Stimulated activated CD4-positive, alpha-beta T cell treated with anti-CD3 and anti-CD28 coated beads, Interleukin-1b, Interleukin-23, amount 100 ng/mL, for 4 hours (primary cell): Measurements from ENCODE around the gene LGALS7.
"Not testable (repeated sequence)": the region's sequence is repeated elsewhere in the genome, so short reads cannot be mapped to it uniquely, and the experiment has no call there.

ENCODE experiments used
- DNase-seq, 2 donors: peaks; one replicate each; pipeline ENCODE4 v3.0.0-alpha.2; 2020; ENCODE audit warnings: low read depth in 2 of 2

LGALS7 gene

GRCh38 chr19:38774181-38774950 lies 1.0 kb upstream of the LGALS7 start:
- no peak for DNase-seq

GRCh38 chr19:38771569-38771968 lies 1.7 kb downstream of the LGALS7 start:
- not testable (repeated sequence) for DNase-seq

DNA sequence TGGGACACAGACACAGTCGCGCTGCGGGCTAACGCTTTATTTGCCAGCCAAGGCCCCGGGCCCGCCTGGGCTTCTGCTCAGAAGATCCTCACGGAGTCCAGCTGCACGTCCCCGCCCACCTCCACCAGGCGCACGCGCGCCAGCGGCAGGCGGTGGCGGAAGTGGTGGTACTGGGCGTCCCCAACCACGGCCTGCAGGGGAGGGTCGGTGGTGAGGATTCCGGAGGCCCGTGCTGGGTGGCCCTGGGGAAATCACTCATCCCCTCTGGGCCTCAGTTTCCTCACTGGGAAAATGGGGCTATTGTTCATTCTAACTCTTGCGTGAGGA lies 2.4 kb downstream of the LGALS7 start:
- DNase-seq: not testable (repeated sequence)

GRCh38 chr19:38770228-38770948 lies 2.9 kb downstream of the LGALS7 start:
- not testable (repeated sequence) for DNase-seq

DNA sequence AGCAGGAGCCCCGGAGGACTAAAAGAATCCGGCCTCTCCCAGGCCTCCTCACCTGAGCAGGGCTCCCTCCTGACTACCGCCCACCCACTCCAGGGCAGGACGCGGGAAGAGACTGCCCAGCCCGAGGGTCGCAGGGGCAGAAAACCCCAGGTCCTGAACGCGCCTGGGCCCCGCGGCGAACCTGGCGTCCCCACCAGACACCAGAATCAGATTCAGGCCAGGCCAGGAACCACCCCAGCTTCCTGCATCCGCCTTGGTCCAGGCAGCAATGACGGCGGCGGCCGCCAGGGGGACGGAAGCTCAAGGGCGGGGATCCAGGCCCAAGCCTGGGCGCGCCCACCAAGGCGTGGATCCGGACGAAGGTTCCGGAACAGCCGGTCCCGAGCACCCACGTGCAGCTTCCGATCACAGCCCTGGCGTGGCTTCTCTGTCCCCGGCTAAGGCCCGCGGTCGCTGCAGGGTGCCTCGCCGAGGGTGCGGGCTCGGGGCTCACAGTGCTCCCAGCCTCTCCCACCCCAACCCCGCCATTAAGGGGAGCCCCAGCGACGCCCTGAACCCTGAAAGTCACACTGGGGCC lies 3.6 kb downstream of the LGALS7 start:
- peak; percentile 86 to 93 for DNase-seq

- DNase-seq: no peak
Observed at GRCh38 chr19:38766276-38767047, 6.9 kb downstream of the LGALS7 start.

- no peak for DNase-seq
Observed at GRCh38 chr19:38765214-38765613, 8.1 kb downstream of the LGALS7 start.

- no peak for DNase-seq
Observed at GRCh38 chr19:38763795-38764220, 9.5 kb downstream of the LGALS7 start.

- DNase-seq: not testable (repeated sequence)
Observed at GRCh38 chr19:38761884-38762389, 11.4 kb downstream of the LGALS7 start.

- not testable (repeated sequence) for DNase-seq
Observed at GRCh38 chr19:38760805-38761517, 12.4 kb downstream of the LGALS7 start.

- no peak for DNase-seq
Observed at GRCh38 chr19:38759590-38760003, 13.7 kb downstream of the LGALS7 start.

- DNase-seq: not testable (repeated sequence)
Observed at GRCh38 chr19:38754196-38754595, 19.1 kb downstream of the LGALS7 start.

DNA sequence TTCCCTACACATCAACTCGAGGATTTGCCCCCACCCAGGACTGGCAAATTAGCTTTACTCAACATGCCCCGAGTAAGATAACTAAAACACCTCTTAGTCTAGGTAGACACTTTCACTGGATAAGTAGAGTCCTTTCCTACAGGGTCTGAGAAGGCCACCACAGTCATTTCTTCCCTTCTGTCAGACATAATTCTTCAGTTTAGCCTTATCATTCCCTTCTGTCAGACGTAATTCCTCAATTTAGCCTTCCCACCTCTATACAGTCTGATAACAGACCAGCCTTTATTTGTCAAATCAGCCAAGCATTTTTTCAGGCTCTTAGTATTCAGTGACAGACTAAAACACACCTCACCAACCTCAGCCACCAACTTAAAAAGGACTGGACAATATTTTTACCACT lies 19.5 kb downstream of the LGALS7 start:
- not testable (repeated sequence) for DNase-seq

DNA sequence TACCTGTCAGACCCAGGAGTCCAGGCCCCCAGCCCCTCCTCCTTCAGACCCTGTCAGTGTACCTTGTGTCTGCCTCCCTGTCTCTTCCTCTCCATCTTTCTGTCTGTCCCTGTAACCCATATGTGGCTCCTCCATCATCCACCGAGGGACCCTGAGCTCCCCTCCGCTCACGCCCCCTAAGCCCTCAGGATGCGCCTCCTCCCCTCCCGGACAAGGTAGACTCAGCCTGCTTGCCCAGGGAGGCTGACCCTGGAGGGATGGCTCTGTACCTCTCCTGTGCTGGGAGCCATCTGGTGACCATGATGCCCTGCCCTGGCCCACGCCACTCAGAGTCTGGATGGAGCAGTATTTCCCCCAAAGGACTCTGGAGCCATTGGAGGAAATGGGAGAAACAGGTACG lies 28.0 kb downstream of the LGALS7 start:
- no peak for DNase-seq

GRCh38 chr19:38744874-38745273 lies 28.4 kb downstream of the LGALS7 start:
- DNase-seq: no peak

- no peak for DNase-seq
Observed at GRCh38 chr19:38744298-38744681, 29.0 kb downstream of the LGALS7 start, which contains the start of gene CAPN12. TSS of gene CAPN12 (minus strand) at chr19:38744474. CDS start at chr19:38744165, 309 bp downstream.

DNA sequence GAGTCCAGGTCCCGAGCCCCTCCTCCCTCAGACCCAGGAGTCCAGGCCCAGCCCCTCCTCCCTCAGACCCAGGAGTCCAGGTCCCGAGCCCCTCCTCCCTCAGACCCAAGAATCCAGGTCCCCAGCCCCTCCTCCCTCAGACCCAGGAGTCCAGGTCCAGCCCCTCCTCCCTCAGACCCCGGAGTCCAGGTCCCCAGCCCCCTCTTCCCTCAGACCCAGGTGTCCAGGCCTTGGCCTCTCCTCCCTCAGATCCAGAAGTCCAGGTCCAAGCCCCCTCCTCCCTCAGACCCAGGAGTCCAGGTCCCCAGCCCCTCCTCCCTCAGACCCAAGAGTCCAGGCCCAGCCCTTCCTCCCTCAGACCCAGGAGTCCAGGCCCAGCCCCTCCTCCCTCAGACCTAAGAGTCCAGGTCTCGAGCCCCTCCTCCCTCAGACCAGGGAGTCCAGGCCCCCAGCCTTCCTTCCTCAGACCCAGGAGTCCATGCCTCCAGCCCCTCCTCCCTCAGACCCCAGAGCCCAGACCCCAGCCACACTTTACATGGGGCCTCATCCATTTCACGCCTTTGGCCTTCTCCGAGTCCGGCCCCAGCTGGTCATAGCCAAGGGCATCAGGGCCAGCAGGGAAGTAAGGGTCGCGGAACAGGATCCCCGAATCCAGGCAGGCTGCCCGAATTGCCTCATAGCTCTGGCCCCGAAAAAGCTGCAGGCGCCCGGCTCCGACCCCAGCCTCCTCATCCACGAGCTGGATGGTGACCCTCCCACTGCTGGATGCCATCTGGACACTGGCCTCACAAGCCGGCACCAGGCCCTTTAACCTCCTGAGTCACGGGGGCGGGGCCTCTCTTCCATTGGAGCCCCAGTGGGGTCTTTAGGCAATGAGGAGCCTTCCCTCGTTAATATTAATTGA lies 29.7 kb downstream of the LGALS7 start:
- DNase-seq: no peak

DNA sequence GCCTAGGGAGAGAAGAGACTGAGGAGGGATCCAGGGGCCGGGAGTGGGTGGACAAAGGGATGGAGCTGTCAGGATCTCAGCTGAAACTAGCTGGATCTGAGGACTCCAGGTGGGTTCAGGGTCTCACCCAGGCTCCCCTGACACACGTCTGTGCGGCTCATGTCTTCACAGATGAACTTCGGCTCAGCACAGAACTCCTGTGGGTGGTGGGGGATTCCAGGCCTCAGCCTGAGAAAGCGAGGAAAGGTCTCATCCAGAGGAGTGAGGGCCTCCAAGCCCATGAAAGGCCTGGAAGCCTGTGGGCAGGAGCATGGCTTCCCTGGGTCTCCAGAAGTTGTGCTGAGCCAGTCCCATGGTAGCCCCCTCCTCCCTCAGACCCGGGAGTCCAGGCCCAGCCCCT lies 30.4 kb downstream of the LGALS7 start:
- DNase-seq: no peak

DNA sequence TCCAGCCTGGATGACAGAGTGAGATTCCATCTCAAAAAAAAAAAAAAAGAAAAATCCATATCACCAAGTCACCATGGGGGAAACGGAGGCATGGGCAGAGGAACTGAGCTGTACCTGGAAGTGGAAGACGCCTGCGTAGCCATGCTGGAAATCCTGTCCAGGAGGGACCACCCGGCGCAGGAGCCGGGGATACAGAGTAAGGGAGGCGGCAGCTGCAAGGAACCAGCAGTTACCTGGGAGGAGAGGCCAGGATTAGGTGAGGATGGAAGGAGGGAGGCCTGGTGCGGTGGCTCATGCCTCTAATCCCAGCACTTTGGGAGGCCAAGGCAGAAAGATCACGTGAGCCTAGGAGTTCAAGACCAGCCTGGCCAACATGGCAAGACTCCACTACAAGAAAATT lies 31.0 kb downstream of the LGALS7 start:
- DNase-seq: no peak

- no peak for DNase-seq
Observed at GRCh38 chr19:38741670-38742069, 31.6 kb downstream of the LGALS7 start.
